Left lung (tissue), 10 donors: ENCODE results near the gene HOXA2. TPM values are rescaled to one million over a fixed set of nuclear protein-coding genes. Genes with fewer than 3 reads are reported as not detected.
A peak's percentile ranks its signal among the peaks of the same experiment; 100 is the strongest.

ENCODE experiments used
- ATAC-seq: fragments of 200-7000 bp; cut with Tn5 transposase; one replicate; pipeline ENCODE4 v1.9.1; 2020; ENCODE audit warnings: moderate library complexity
- DNase-seq, 4 donors: peaks; one replicate each; pipeline ENCODE4 v3.0.0-alpha.2; 2013 to 2020
- H3K27ac ChIP-seq, 2 donors: fragments of 200-600 bp; sonication (generic) in 1 of 2; one replicate each; pipeline versions ENCODE4 v1.5.0 to v1.8.0; 2020 to 2021
- H3K27me3 ChIP-seq, 2 donors: fragments of 200-600 bp; sonication (generic) in 1 of 2; one replicate each; pipeline versions ENCODE4 v1.5.0 to v1.8.0; 2020 to 2021
- H3K36me3 ChIP-seq, 2 donors: fragments of 200-600 bp; sonication (generic) in 1 of 2; one replicate each; pipeline versions ENCODE4 v1.5.0 to v1.8.0; 2020 to 2021
- H3K4me1 ChIP-seq, 2 donors: fragments of 200-600 bp; one replicate each; pipeline ENCODE4 v1.8.0; 2021
- H3K4me3 ChIP-seq, 2 donors: fragments of 200-600 bp; sonication (generic) in 1 of 2; one replicate each; pipeline versions ENCODE4 v1.5.0 to v1.8.0; 2020 to 2021; ENCODE audit warnings: mild to moderate bottlenecking in 1 of 2
- H3K9me3 ChIP-seq, 2 donors: fragments of 200-600 bp; sonication (generic) in 1 of 2; one replicate each; pipeline versions ENCODE4 v1.5.0 to v1.8.0; 2020 to 2021
- intact Hi-C, 2 donors: fragments of 100-400 bp; cut with DNase I; formaldehyde crosslinking; loops; one replicate each; pipeline versions ENCODE4 v1.11.2 to v1.14.2; 2022
- polyA plus RNA-seq, 6 donors: library from polyadenylated mRNA; unstranded; fragments of 120-200 nt; gene quantifications; one replicate each; pipeline ENCODE4 v1.2.1, GENCODE V29; 2013; ENCODE audit not compliant: insufficient read length in 6 of 6
- total RNA-seq, 2 donors: library from RNA; stranded (reverse); fragmentation: NEBNext Ultra II Directional; extraction: Animal tissue kit (Norgen Biotek cat#: 25700); gene quantifications; one replicate each; pipeline ENCODE4 v1.2.1, GENCODE V29; 2021
- TF ChIP-seq, protein P1 (sequence below), 2 donors: fragments of 200-600 bp; sonication (generic) in 1 of 2; IDR thresholded peaks; one replicate each; pipeline versions ENCODE4 v1.5.0 to v1.8.0; 2021; ENCODE audit warnings: antibody characterized with exemption in 2 of 2
- donor health status: DM: no; HTN: yes; CAD: no.
- donor health status: DM: no; HTN: no; CAD: no.

HOXA2 gene
- total and polyA plus RNA-seq, 8 donors, result 0.61 to 19.6 (median 17.6) TPM

DNA sequence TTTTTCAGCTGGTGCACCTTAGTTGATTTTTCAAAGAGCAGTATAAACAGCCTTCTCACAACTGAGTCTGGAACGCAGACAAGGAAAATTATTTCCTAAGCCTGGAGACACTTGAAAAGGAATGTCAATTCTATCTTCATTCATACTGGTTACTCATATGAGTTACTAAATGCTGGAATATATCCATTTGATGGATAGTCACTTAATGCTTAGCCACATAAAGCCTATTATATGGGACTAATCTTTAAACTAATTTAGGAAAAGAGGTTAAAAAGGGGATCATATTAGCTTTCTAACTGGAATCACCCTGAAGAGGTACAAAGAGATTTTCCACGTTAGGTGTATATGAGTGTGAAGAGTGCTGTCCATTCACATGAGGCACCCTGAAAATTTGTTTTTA, 29.7 kb upstream of the HOXA2 start:
- Histone ChIP-seq H3K4me1 (peaks cover 22 to 48% of the 10 kb centered on the region in 2 donors), H3K27ac (no peak overlapping the region), H3K9me3 (no peaks in the 10 kb centered on the region), H3K36me3 (no peaks in the 10 kb centered on the region), H3K4me3 (no peak overlapping the region), H3K27me3 (peaks cover 6 to 98% of the 10 kb centered on the region in 2 donors)
- TF ChIP-seq, protein P1, sequence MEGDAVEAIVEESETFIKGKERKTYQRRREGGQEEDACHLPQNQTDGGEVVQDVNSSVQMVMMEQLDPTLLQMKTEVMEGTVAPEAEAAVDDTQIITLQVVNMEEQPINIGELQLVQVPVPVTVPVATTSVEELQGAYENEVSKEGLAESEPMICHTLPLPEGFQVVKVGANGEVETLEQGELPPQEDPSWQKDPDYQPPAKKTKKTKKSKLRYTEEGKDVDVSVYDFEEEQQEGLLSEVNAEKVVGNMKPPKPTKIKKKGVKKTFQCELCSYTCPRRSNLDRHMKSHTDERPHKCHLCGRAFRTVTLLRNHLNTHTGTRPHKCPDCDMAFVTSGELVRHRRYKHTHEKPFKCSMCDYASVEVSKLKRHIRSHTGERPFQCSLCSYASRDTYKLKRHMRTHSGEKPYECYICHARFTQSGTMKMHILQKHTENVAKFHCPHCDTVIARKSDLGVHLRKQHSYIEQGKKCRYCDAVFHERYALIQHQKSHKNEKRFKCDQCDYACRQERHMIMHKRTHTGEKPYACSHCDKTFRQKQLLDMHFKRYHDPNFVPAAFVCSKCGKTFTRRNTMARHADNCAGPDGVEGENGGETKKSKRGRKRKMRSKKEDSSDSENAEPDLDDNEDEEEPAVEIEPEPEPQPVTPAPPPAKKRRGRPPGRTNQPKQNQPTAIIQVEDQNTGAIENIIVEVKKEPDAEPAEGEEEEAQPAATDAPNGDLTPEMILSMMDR (IDR thresholded peaks at IDR 0.05), result no peak
- intact Hi-C loops, result no loop called here
- no peak for ATAC-seq
- DNase-seq, result no peak

DNA sequence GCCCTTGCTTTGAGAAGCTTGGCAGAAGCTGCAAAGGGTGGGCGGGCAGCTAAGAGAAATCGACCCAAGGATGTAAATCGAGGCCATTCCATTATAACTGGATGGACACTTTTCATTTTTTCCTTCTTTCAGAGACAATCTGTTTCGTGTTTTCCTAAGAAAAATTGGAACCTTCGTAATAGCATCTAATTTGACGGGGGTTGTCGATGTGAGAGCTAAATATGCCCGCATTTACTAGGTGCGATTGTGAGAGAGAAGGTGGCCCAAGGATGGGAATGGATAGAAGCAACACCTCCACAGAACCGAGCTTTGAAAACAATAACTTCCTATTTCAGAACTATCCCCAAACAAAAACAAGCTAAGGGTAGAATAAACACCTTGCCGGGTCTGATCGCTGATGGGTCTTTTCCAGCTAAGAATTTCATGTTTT, 28.9 kb upstream of the HOXA2 start:
- Histone ChIP-seq H3K27me3 (peaks cover 4 to 98% of the 10 kb centered on the region in 2 donors), H3K4me3 (peak overlapping the region; percentile 29 to 49), H3K9me3 (no peaks in the 10 kb centered on the region), H3K4me1 (peaks cover 20 to 39% of the 10 kb centered on the region in 2 donors), H3K36me3 (no peaks in the 10 kb centered on the region), H3K27ac (peak overlapping the region; percentile 81 to 86)
- DNase-seq, result no peak
- TF ChIP-seq, protein P1 (IDR thresholded peaks at IDR 0.05), result no peak
- ATAC-seq, result no peak
- intact Hi-C loops, result no loop called here

DNA sequence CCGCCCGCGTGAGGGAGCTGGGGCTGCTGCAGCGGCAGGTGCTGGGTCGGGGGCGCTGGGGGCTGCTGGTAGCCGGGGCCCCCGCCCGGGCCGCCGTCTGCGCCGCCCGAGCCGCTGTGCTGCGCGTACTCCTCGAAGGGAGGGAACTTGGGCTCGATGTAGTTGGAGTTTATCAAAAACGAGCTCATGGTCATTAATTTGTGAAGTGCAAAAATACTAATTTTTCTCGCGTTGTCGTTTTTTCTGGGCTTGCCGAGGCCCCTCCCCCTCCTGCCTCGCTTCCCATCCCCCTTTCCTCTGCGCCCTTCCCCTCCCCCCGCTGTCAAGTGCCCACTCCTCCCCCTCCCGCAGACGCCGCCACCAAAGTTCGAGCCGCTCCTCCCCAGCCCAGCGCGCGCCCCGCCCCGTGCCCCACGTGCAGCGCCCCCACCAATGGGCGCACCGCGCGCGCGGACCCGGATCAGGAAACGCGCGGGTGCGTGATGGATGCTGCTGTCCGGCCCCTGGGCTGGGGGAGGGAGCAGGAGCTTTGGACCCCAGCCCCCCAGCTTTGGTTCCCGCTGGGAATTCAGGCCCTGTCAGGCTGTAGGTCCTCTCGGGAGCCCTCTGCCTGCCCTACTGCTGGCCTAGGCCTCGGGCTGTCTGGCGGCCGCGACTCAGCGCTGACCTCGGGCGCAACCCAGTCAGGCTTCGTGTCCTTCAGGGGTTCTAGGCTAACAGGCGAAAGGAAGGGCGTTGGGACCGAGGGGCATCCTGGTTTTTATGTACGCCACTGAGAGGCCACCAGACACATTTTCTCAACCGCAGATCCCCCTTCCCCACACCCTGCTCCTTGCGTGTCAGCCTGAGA, 28.3 kb upstream of the HOXA2 start, which contains the start of gene HOXA4:
HOXA4 (minus strand) TSS at position 218 of the 850 bp plus-strand sequence; CDS start at position 194, 24 bp downstream.
- peak; percentile 61 to 94 (median 90) for DNase-seq
- peak within 1 kb of the TSS; percentile 81 to 86 for H3K27ac ChIP-seq
- peak; percentile 96 for ATAC-seq
- H3K4me3 ChIP-seq, result peak within 1 kb of the TSS; percentile 49 to 51
- intact Hi-C loops, result no loop called here
- peaks cover 0 to 96% of the 10 kb centered on the region in 2 donors for H3K27me3 ChIP-seq
- no peaks in the 10 kb centered on the region for H3K9me3 ChIP-seq
- no peaks in the 10 kb centered on the region for H3K36me3 ChIP-seq
- TF ChIP-seq, protein P1 (IDR thresholded peaks at IDR 0.05), result no peak
- H3K4me1 ChIP-seq, result peaks cover 17 to 39% of the 10 kb centered on the region in 2 donors

DNA sequence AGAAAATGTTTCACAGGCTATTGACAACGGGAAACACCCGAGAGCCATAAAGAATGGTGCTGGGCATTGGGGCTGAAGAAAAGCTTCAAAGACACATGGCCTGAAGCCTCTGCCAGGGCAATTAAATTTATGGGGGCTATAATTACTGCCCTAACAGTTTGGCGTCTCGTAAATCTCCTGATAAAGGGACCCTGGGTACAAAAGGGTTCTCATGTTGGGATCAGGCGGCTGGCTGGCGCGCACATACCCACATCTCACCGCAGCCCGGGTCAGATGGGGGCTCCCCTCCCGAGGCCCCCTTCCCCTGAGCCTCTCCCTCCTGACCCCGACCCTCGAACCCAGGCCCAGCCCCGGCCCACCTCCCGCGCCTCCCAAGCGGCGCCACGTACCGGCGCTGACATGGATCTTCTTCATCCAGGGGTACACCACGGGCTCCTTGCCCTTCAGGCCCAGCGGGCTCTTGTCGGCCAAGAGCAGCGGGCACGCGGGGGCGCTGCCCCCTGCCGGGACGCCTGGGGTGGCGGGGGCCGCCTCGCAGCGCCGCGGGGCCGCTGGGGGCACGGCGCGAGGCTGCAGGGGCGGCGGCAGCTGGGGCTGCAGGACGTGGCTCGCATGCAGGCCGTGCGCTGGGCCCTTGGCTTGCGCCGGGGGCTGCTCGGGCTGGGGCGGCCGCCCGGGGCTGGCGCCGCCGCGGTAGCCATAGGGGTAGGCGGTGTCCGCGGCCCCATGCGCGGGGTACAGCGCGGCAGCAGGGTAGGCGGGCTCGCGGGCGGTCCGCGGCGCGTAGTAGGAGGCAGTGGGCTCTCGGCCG, 27.5 kb upstream of the HOXA2 start:
- DNase-seq (peak in 1 of 4 donors; percentile 29), ATAC-seq (peak; percentile 8)
- peak overlapping the region; percentile 81 to 83 for H3K27ac ChIP-seq
- intact Hi-C loops, result no loop called here
- no peaks in the 10 kb centered on the region for H3K9me3 ChIP-seq
- peaks cover 14 to 39% of the 10 kb centered on the region in 2 donors for H3K4me1 ChIP-seq
- H3K4me3 ChIP-seq, result peak overlapping the region; percentile 49 to 51
- H3K27me3 ChIP-seq, result peaks cover 0 to 96% of the 10 kb centered on the region in 2 donors
- H3K36me3 ChIP-seq, result no peaks in the 10 kb centered on the region
- TF ChIP-seq, protein P1 (IDR thresholded peaks at IDR 0.05), result no peak
